SK-N-SH (cell line): ENCODE results near the gene HIF3A. TPM values are rescaled to one million over a fixed set of nuclear protein-coding genes. Genes with fewer than 3 reads are reported as not detected.

Source experiments
- polyA plus RNA-seq, 3 experiments: library from polyadenylated mRNA; depleted of rRNA; stranded (reverse); fragments of >200 nt; gene quantifications; 2 replicates each; pipeline ENCODE4 v1.2.3, GENCODE V29; 2012
- small RNA-seq, 7 experiments: library from RNA; depleted of rRNA; stranded (forward); fragments of <200 nt; gene quantifications; one replicate each; pipeline ENCODE3, GENCODE V24; 2012

HIF3A gene
- polyA plus RNA-seq, 1 of the 3 experiments (the other 2 are of a cell fraction), result 0.92 TPM

Small RNA genes lying within 50 kb of the gene (small RNA-seq; reads per million reads assigned to genes)
- 0 reads per million in 7 experiments for gene RNU6-924P

Other genes starting within 250 kb of the HIF3A start
- not detected in 2 replicates for gene IGFL3, start 172.4 kb upstream of the HIF3A start, polyA plus RNA-seq (2012; rRNA removed)
- 0.21 and 0.23 TPM in 2 replicates for gene IGFL2, start 148.8 kb upstream of the HIF3A start, polyA plus RNA-seq (2012; rRNA removed)
- not detected in 2 replicates for gene IGFL1, start 67.3 kb upstream of the HIF3A start, polyA plus RNA-seq (2012; rRNA removed)
- 131 and 162 TPM in 2 replicates for gene PPP5C, start 50.0 kb downstream of the HIF3A start, polyA plus RNA-seq (2012; rRNA removed)
- gene CCDC8, start 116.5 kb downstream of the HIF3A start, polyA plus RNA-seq (2012; rRNA removed), result 0.03 TPM in 1 of 2 replicates, not detected in the other
- 1.3 and 1.6 TPM in 2 replicates for gene PNMA8C, start 131.9 kb downstream of the HIF3A start, polyA plus RNA-seq (2012; rRNA removed)
- 10.2 and 13.8 TPM in 2 replicates for gene PNMA8A, start 174.5 kb downstream of the HIF3A start, polyA plus RNA-seq (2012; rRNA removed)
- gene PNMA8B, start 198.8 kb downstream of the HIF3A start, polyA plus RNA-seq (2012; rRNA removed), result 0.63 and 0.92 TPM in 2 replicates